Endothelial cell of umbilical vein (primary cell): Measurements from ENCODE around the gene CAMK2B.
"Not testable (repeated sequence)": the region's sequence is repeated elsewhere in the genome, so short reads cannot be mapped to it uniquely, and the experiment has no call there.

Experiments
- CTCF ChIP-seq, 2 donors: IDR thresholded peaks; 1 replicate in 1 of 2; 2 replicates in 1 of 2; pipeline ENCODE4 v1.5.1; 2011; ENCODE audit warnings: low read length in 2 of 2, mild to moderate bottlenecking in 2 of 2, moderate library complexity in 2 of 2, control low read depth in 1 of 2, inconsistent platforms in 1 of 2, low read depth in 1 of 2; ENCODE audit not compliant: insufficient read depth in 1 of 2; ENCODE audit errors: extremely low read depth in 1 of 2
- EZH2 ChIP-seq: IDR thresholded peaks from 2 replicates; pipeline ENCODE4 v1.6.1; 2012; ENCODE audit warnings: borderline replicate concordance, low read depth, mild to moderate bottlenecking, moderate library complexity, low read length, inconsistent platforms; ENCODE audit not compliant: severe bottlenecking
- FOS ChIP-seq: IDR thresholded peaks from 2 replicates; pipeline ENCODE4 v1.6.1; 2011; ENCODE audit warnings: mild to moderate bottlenecking, low read length, moderate library complexity, borderline replicate concordance; ENCODE audit not compliant: insufficient read depth
- GATA2 ChIP-seq: IDR thresholded peaks from 2 replicates; pipeline ENCODE4 v1.7.0; 2011; ENCODE audit warnings: low read depth, mild to moderate bottlenecking, moderate library complexity, mixed read lengths, low read length; ENCODE audit not compliant: insufficient read length, insufficient read depth
- JUN ChIP-seq: IDR thresholded peaks from 2 replicates; pipeline ENCODE4 v1.6.1; 2011; ENCODE audit warnings: borderline replicate concordance, low read depth; ENCODE audit not compliant: insufficient read length, insufficient read depth
- MAX ChIP-seq: IDR thresholded peaks from 2 replicates; pipeline ENCODE4 v1.6.1; 2011; ENCODE audit not compliant: insufficient read depth, insufficient read length
- MYC ChIP-seq: IDR thresholded peaks from one replicate; pipeline ENCODE4 v1.6.1; 2011; ENCODE audit warnings: mild to moderate bottlenecking, low read depth, low read length
- POLR2A ChIP-seq: IDR thresholded peaks from 2 replicates; pipeline ENCODE4 v1.6.1; 2012; ENCODE audit warnings: low read depth, mild to moderate bottlenecking, control low read depth, low read length
- POLR2AphosphoS5 ChIP-seq: IDR thresholded peaks from 2 replicates; pipeline ENCODE4 v1.6.1; 2012; ENCODE audit warnings: low read depth, mild to moderate bottlenecking, control low read depth, low read length, moderate library complexity; ENCODE audit not compliant: insufficient read depth

DNA sequence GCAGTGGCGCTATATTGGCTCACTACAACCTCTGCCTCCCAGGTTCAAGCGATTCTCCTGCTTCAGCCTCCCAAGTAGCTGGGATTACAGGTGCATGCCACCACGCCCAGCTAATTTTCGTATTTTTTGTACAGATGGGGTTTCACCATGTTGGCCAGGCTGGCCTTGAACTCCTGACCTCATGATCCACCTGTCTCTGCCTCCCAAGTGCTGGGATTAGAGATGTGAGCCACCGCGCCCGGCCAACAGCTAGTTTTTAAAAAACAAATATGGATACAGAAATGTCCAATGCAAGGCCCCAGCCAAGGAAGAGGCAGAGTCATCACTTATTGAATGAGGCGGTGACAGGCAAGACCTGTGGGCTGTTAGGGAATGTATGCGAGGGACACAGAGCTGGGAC lies 153.5 kb downstream of the CAMK2B start:
- not testable (repeated sequence) for TF ChIP-seq POLR2A; JUN; EZH2; CTCF (IDR thresholded peaks at IDR 0.05; ENCODE audit: extremely low read depth in 1 of 2, insufficient read depth in 1 of 2, low read depth in 1 of 2, low read length in 2 of 2); GATA2; FOS; POLR2AphosphoS5; MAX; MYC
